ENCODE results near the gene OSR1.
"Not testable (repeated sequence)": the region's sequence is repeated elsewhere in the genome, so short reads cannot be mapped to it uniquely, and the experiment has no call there.

Gene OSR1

GRCh38 chr2:19358242-19359020 is at the start of gene OSR1:
Gene OSR1 (minus strand): TSS chr2:19358623. CDS start chr2:19353805, 4,818 bp downstream.
- CTCF ChIA-PET: interaction anchor here (1.2 kb wide), 1 partner anchor 361 kb away, joined by 5 read pairs; no protein-coding TSS in a partner anchor
- POLR2A ChIA-PET (ENCODE audit: low non-redundant PET): no interaction called here
- peak; percentile 59 for DNase-seq (ENCODE audit: low spot score)
- peak within 1 kb of the TSS; percentile 84 for H3K27ac ChIP-seq
- TF ChIP-seq CTCF (conservative IDR thresholded peaks at IDR 0.05; ENCODE audit: low read depth): no peak

- ChIA-PET POLR2A (ENCODE audit: low non-redundant PET) (no interaction called here), CTCF (no interaction called here)
- H3K27ac ChIP-seq: no peak overlapping the region
- DNase-seq (ENCODE audit: low spot score): no peak
- TF ChIP-seq CTCF (conservative IDR thresholded peaks at IDR 0.05; ENCODE audit: low read depth): no peak
Measured at GRCh38 chr2:19403785-19404184, 45.4 kb upstream of the OSR1 start.

GRCh38 chr2:19392191-19392590 is 33.8 kb upstream of the OSR1 start:
- DNase-seq (ENCODE audit: low spot score): no peak
- TF ChIP-seq CTCF (conservative IDR thresholded peaks at IDR 0.05; ENCODE audit: low read depth): no peak
- ChIA-PET CTCF (interaction anchor here (0.5 to 0.9 kb wide), 2 partner anchors 402 to 1609 kb away, joined by 3 to 5 read pairs; no protein-coding TSS in a partner anchor), POLR2A (ENCODE audit: low non-redundant PET) (no interaction called here)
- H3K27ac ChIP-seq: no peak overlapping the region

- POLR2A ChIA-PET (ENCODE audit: low non-redundant PET); CTCF ChIA-PET; DNase-seq (ENCODE audit: low spot score); H3K27ac ChIP-seq: not testable (repeated sequence)
Measured at GRCh38 chr2:19389469-19389868, 31.0 kb upstream of the OSR1 start.

- ChIA-PET POLR2A (ENCODE audit: low non-redundant PET) (interaction anchor here (0.8 kb wide), 1 partner anchor 22 kb away, joined by 3 read pairs; no protein-coding TSS in a partner anchor), CTCF (interaction anchor here (0.6 kb wide), 1 partner anchor 673 kb away, joined by 3 read pairs; no protein-coding TSS in a partner anchor)
- H3K27ac ChIP-seq: no peak overlapping the region
- no peak for DNase-seq (ENCODE audit: low spot score)
- TF ChIP-seq CTCF (conservative IDR thresholded peaks at IDR 0.05; ENCODE audit: low read depth): no peak
Measured at GRCh38 chr2:19380532-19380931, 22.1 kb upstream of the OSR1 start.

GRCh38 chr2:19378939-19379338 is 20.5 kb upstream of the OSR1 start:
- TF ChIP-seq CTCF (conservative IDR thresholded peaks at IDR 0.05; ENCODE audit: low read depth): no peak
- no peak for DNase-seq (ENCODE audit: low spot score)
- H3K27ac ChIP-seq: no peak overlapping the region
- CTCF ChIA-PET: no interaction called here
- POLR2A ChIA-PET (ENCODE audit: low non-redundant PET): no interaction called here

- no peak overlapping the region for H3K27ac ChIP-seq
- no peak for TF ChIP-seq CTCF (conservative IDR thresholded peaks at IDR 0.05; ENCODE audit: low read depth)
- CTCF ChIA-PET: no interaction called here
- POLR2A ChIA-PET (ENCODE audit: low non-redundant PET): interaction anchor here (0.6 kb wide), 1 partner anchor 204 kb away, joined by 3 read pairs; no protein-coding TSS in a partner anchor
- no peak for DNase-seq (ENCODE audit: low spot score)
Measured at GRCh38 chr2:19377717-19378116, 19.3 kb upstream of the OSR1 start.

Measured in RWPE1 (cell line).